Adrenal gland (tissue), 12 donors: Measurements from ENCODE around the gene RAMP3. TPM values are rescaled to one million over a fixed set of nuclear protein-coding genes. Genes with fewer than 3 reads are reported as not detected.

ENCODE experiments used
- DNase-seq, 7 donors: peaks; one replicate each; pipeline ENCODE4 v3.0.0-alpha.2; 2019 to 2020
- H3K27ac ChIP-seq, 5 donors: fragments of 200-600 bp; sonication (generic) in 4 of 5; 1 replicate in 3 of 5; 2 replicates in 2 of 5; pipeline versions ENCODE4 v1.5.1 to v1.8.0; 2016 to 2020; ENCODE audit warnings: mild to moderate bottlenecking in 1 of 5
- H3K27me3 ChIP-seq: fragments of 200-600 bp; 2 replicates; pipeline ENCODE4 v1.8.0; 2021
- H3K36me3 ChIP-seq, 2 donors: fragments of 200-600 bp; replicated peaks in 1 of 2; 1 replicate in 1 of 2; 2 replicates in 1 of 2; pipeline versions ENCODE4 v1.5.1 to v1.8.0; 2018 to 2022
- H3K4me1 ChIP-seq, 2 donors: fragments of 200-600 bp; replicated peaks in 1 of 2; 1 replicate in 1 of 2; 2 replicates in 1 of 2; pipeline versions ENCODE4 v1.5.1 to v1.8.0; 2018 to 2021
- H3K4me3 ChIP-seq, 4 donors: fragments of 200-600 bp; sonication (generic) in 3 of 4; one replicate each; pipeline ENCODE4 v1.5.1; 2016 to 2018
- H3K9me3 ChIP-seq, 3 donors: fragments of 200-600 bp; sonication (generic) in 1 of 3; replicated peaks in 1 of 3; 1 replicate in 2 of 3; 2 replicates in 1 of 3; pipeline versions ENCODE4 v1.5.1 to v1.8.0; 2016 to 2021
- CTCF ChIP-seq, 6 experiments: fragments of 450-650 bp in 4 of 6; fragments of 200-600 bp in 2 of 6; sonication (generic) in 1 of 6; IDR thresholded peaks; 1 replicate in 5 of 6; 2 replicates in 1 of 6; pipeline versions ENCODE4 v1.5.1 to v1.8.0; 2016 to 2021; ENCODE audit warnings: antibody characterized with exemption in 6 of 6, mild to moderate bottlenecking in 2 of 6, moderate library complexity in 1 of 6
- POLR2A ChIP-seq, 2 donors: fragments of 450-650 bp; IDR thresholded peaks; one replicate each; pipeline ENCODE4 v1.6.1; 2017; ENCODE audit warnings: antibody characterized with exemption in 2 of 2, mild to moderate bottlenecking in 2 of 2, moderate library complexity in 1 of 2
- WGBS, 4 donors: extraction: QIAGEN DNeasy Blood & Tissue Kit in 2 of 4; methylation state at CpG; one replicate each; pipeline versions ENCODE4 v1.1.5 to v1.1.7; 2013 to 2017; 5-methylcytosine and 5-hydroxymethylcytosine counted together
- intact Hi-C, 2 donors: fragments of 100-400 bp; cut with DNase I; formaldehyde crosslinking; loops; one replicate each; pipeline versions ENCODE4 v1.14.1 to v1.15.0; 2022 to 2023
- polyA plus RNA-seq, 3 donors: library from polyadenylated mRNA; stranded (reverse); fragments of 200-250 nt in 2 of 3; fragments of 350-450 nt in 1 of 3; fragmentation: Illumina TruSeq in 1 of 3; extraction: RNeasy Lipid Tissue Mini Kit (QIAGEN cat#74804) in 1 of 3; gene quantifications; one replicate each; pipeline ENCODE4 v1.2.3, GENCODE V29; 2013 to 2014
- total RNA-seq, 9 donors: library from RNA; depleted of rRNA in 4 of 9; stranded (reverse); fragments of >200 nt in 4 of 9; fragments of 120-200 nt in 1 of 9; fragmentation: NEBNext Ultra II Directional in 1 of 9; extraction: Animal tissue kit (Norgen Biotek cat#: 25700) in 1 of 9; gene quantifications; one replicate each; pipeline versions ENCODE4 v1.1.0 to v1.2.4, GENCODE V29; 2013 to 2023
- donor health status: healthy with polysubstance abuse.
- donor health status: Bipolar disorder and iron deficiency.
- donor health status: DM: yes; HTN: yes; CAD: no.
- donor health status: DM: no; HTN: no; CAD: no.
- donor health status: DM: no; HTN: no; CAD: no.
- donor health status: DM: yes; HTN: yes; CAD: no.

RAMP3 gene
- total and polyA plus RNA-seq, 12 donors = 5.6 to 134 (median 43.0) TPM

DNA sequence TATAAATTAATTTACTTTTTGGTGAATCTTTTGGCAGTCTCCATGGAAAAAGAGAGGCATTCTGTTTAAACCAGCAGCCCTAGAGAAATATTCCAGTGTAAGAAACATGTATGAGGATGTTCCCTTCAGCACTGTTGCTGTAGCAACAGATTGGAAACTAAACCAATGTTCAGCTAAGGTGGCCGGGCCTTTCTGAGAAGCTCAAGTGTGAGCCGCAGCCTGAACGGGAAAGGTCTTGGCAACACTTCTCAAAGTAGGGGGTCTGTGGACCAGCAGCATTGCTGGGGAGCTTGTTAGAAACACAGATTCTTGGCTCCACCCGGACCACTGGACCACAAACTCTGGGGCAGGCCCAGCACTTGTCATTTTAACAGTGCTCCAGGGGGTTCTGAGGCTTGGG is 36.2 kb downstream of the RAMP3 start:
- Histone ChIP-seq H3K27ac (no peak overlapping the region), H3K9me3 (no peaks in the 10 kb centered on the region), H3K4me3 (no peak overlapping the region), H3K4me1 (no peaks in the 10 kb centered on the region), H3K27me3 (no peaks in the 10 kb centered on the region), H3K36me3 (no peaks in the 10 kb centered on the region)
- no peak for DNase-seq
- intact Hi-C loops = no loop called here
- TF ChIP-seq CTCF (IDR thresholded peaks at IDR 0.05) (no peak), POLR2A (IDR thresholded peaks at IDR 0.05) (no peak)
- 62 to 85% (median 76%) methylated on average over 4 of the region's 4 CpGs for WGBS, 4 donors

DNA sequence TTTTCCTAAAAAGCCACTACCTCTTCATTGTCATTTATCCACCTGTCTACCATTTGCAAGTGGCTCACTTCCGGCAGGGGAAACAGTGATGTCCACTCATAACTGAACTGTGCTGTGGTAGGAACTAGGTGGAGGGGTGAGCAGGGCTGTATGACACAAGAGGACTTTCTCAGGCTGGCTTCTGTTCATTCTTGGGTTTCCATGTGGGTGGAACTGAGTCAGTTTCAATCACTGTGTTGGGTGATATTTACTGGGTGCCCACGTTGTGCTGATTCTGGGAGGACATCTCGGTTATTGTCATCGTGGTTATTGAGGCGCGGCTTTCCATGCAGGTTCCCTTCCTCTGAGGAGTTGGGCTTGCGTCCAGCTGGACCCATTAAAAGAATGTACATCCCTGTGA is 38.8 kb downstream of the RAMP3 start:
- Histone ChIP-seq H3K27ac (no peak overlapping the region), H3K9me3 (no peaks in the 10 kb centered on the region), H3K4me3 (no peak overlapping the region), H3K27me3 (no peaks in the 10 kb centered on the region), H3K36me3 (no peaks in the 10 kb centered on the region), H3K4me1 (no peaks in the 10 kb centered on the region)
- DNase-seq = no peak
- intact Hi-C loops = no loop called here
- WGBS, 4 donors = 85 to 93% (median 89%) methylated on average over 7 of the region's 7 CpGs
- no peak for TF ChIP-seq CTCF (IDR thresholded peaks at IDR 0.05)
- no peak for TF ChIP-seq POLR2A (IDR thresholded peaks at IDR 0.05)

- Histone ChIP-seq H3K4me3 (no peak overlapping the region), H3K36me3 (no peaks in the 10 kb centered on the region), H3K27ac (no peak overlapping the region), H3K4me1 (no peaks in the 10 kb centered on the region), H3K27me3 (no peaks in the 10 kb centered on the region), H3K9me3 (no peaks in the 10 kb centered on the region)
- no peak for DNase-seq
- intact Hi-C loops = no loop called here
- TF ChIP-seq CTCF (IDR thresholded peaks at IDR 0.05) = no peak
- TF ChIP-seq POLR2A (IDR thresholded peaks at IDR 0.05) = no peak
- 75 to 81% (median 76%) methylated on average over 2 of the region's 2 CpGs for WGBS, 4 donors
These were observed 39.9 kb downstream of the RAMP3 start for GRCh38 chr7:45197461-45197860.

GRCh38 chr7:45198986-45199385 is 41.4 kb downstream of the RAMP3 start:
- intact Hi-C loops = no loop called here
- no peak overlapping the region for H3K27ac ChIP-seq
- H3K4me3 ChIP-seq = no peak overlapping the region
- no peaks in the 10 kb centered on the region for H3K36me3 ChIP-seq
- DNase-seq = no peak
- TF ChIP-seq CTCF (IDR thresholded peaks at IDR 0.05) = no peak
- H3K27me3 ChIP-seq = no peaks in the 10 kb centered on the region
- no peaks in the 10 kb centered on the region for H3K4me1 ChIP-seq
- H3K9me3 ChIP-seq = no peaks in the 10 kb centered on the region
- WGBS, 4 donors = 85 to 88% (median 86%) methylated on average over 1 to 3 of the region's 3 CpGs
